Heart left ventricle (tissue), 16 donors: Measurements from ENCODE around the gene MEIS3. TPM values are rescaled to one million over a fixed set of nuclear protein-coding genes. Genes with fewer than 3 reads are reported as not detected.
A peak's percentile ranks its signal among the peaks of the same experiment; 100 is the strongest.

ENCODE experiments used
- ATAC-seq, 4 donors: fragments of 200-7000 bp; cut with Tn5 transposase; one replicate each; pipeline ENCODE4 v1.9.1; 2020 to 2022; ENCODE audit warnings: moderate library complexity in 4 of 4, mild to moderate bottlenecking in 3 of 4, moderate number of reproducible peaks in 1 of 4
- DNase-seq, 5 donors: peaks; one replicate each; pipeline ENCODE4 v3.0.0-alpha.2; 2020
- H3K27ac ChIP-seq, 12 donors: fragments of 200-600 bp; sonication (generic) in 4 of 12; one replicate each; pipeline versions ENCODE4 v1.5.0 to v1.8.0; 2016 to 2022; ENCODE audit warnings: mild to moderate bottlenecking in 2 of 12
- H3K27me3 ChIP-seq, 9 donors: fragments of 200-600 bp; sonication (generic) in 2 of 9; one replicate each; pipeline versions ENCODE4 v1.5.1 to v1.8.0; 2016 to 2022; ENCODE audit warnings: mild to moderate bottlenecking in 3 of 9
- H3K36me3 ChIP-seq, 9 donors: fragments of 200-600 bp; sonication (generic) in 2 of 9; one replicate each; pipeline versions ENCODE4 v1.5.0 to v1.8.0; 2018 to 2022; ENCODE audit warnings: mild to moderate bottlenecking in 2 of 9
- H3K4me1 ChIP-seq, 12 donors: fragments of 200-600 bp; sonication (generic) in 4 of 12; one replicate each; pipeline versions ENCODE4 v1.5.0 to v1.8.0; 2016 to 2022; ENCODE audit warnings: mild to moderate bottlenecking in 3 of 12
- H3K4me3 ChIP-seq, 12 donors: fragments of 200-600 bp; sonication (generic) in 4 of 12; one replicate each; pipeline versions ENCODE4 v1.5.0 to v1.8.0; 2017 to 2022; ENCODE audit warnings: mild to moderate bottlenecking in 9 of 12, moderate library complexity in 4 of 12
- H3K9me3 ChIP-seq, 12 donors: fragments of 200-600 bp; sonication (generic) in 4 of 12; one replicate each; pipeline versions ENCODE4 v1.5.0 to v1.8.0; 2016 to 2022; ENCODE audit warnings: mild to moderate bottlenecking in 1 of 12
- CTCF ChIP-seq, 12 donors: fragments of 200-600 bp; sonication (generic) in 4 of 12; IDR thresholded peaks; one replicate each; pipeline versions ENCODE4 v1.5.0 to v1.8.0; 2018 to 2022; ENCODE audit warnings: antibody characterized with exemption in 12 of 12, mild to moderate bottlenecking in 5 of 12
- POLR2A ChIP-seq, 2 donors: fragments of 450-650 bp; IDR thresholded peaks; one replicate each; pipeline ENCODE4 v1.6.1; 2017; ENCODE audit warnings: antibody characterized with exemption in 2 of 2, mild to moderate bottlenecking in 2 of 2, moderate library complexity in 2 of 2
- WGBS, 4 donors: extraction: QIAGEN DNeasy Blood & Tissue Kit in 2 of 4; methylation state at CpG; one replicate each; pipeline versions ENCODE4 v1.1.5 to v1.1.7; 2013 to 2018; 5-methylcytosine and 5-hydroxymethylcytosine counted together
- intact Hi-C, 10 donors: fragments of 100-400 bp; cut with DNase I; formaldehyde crosslinking; loops; one replicate each; pipeline versions ENCODE4 v1.11.1 to v1.14.2; 2022
- polyA plus RNA-seq, 2 donors: library from polyadenylated mRNA; stranded (reverse); fragments of 200-250 nt; gene quantifications; one replicate each; pipeline ENCODE4 v1.2.3, GENCODE V29; 2013
- total RNA-seq, 9 donors: library from RNA; depleted of rRNA in 2 of 9; stranded (reverse); fragments of >200 nt in 2 of 9; fragmentation: NEBNext Ultra II Directional in 3 of 9; extraction: Animal tissue kit (Norgen Biotek cat#: 25700) in 3 of 9; gene quantifications; one replicate each; pipeline versions ENCODE4 v1.1.0 to v1.2.4, GENCODE V29; 2016 to 2023
- donor health status: ischemic (EF 13 %, LVEDD 7.1; RV severe dilation, severe dysfunction).
- donor health status: healthy with polysubstance abuse.
- donor health status: DM: no; HTN: yes; CAD: no.
- donor health status: DM: no; HTN: no; CAD: no.
- donor health status: ischemic (EF 25% LVEDD 6.9; RV normal size, moderate dysfunction).
- donor health status: ischemic (EF 25% LVEDD 5.7; RV mildly dilated, moderate dysfunction).
- donor health status: healthy.
- donor health status: DM: yes; HTN: yes; CAD: no.
- donor health status: ischemic (EF 35%, LVEDD 5.7; RV mildly dilated, moderate dysfunction).
- donor health status: nonischemic (EF 11% LVEDD 7.7; RV severe dilation, severe dysfunction).
- donor health status: DM: yes; HTN: yes; CAD: no.
- donor health status: PGD.
- donor health status: ischemic (EF 29% LVEDD 5.4; RV normal size, mild dysfunction).
- donor health status: nonischemic (EF 23%, LVEDD 6.1; RV moderate dilation, normal function).

MEIS3 gene
- total and polyA plus RNA-seq, 11 donors = 1.8 to 6.0 (median 2.5) TPM

- ATAC-seq = no peak
- TF ChIP-seq CTCF (IDR thresholded peaks at IDR 0.05) (no peak), POLR2A (IDR thresholded peaks at IDR 0.05) (no peak)
These were observed 62.4 kb downstream of the MEIS3 start for GRCh38 chr19:47356900-47357299.

GRCh38 chr19:47353307-47353712 is 66.0 kb downstream of the MEIS3 start:
- ATAC-seq = peak in 2 of 4 donors; percentile 4 to 10
- 62 to 71% (median 68%) methylated on average over 20 to 24 of the region's 24 CpGs for WGBS, 4 donors
- DNase-seq = peak in 3 of 5 donors; percentile 36 to 67 (median 54)

More at GRCh38 chr19:47356900-47357299, 62.4 kb downstream of the MEIS3 start:
- peaks cover 0 to 9% (median 0%) of the 10 kb centered on the region in 12 donors for H3K4me1 ChIP-seq
- H3K27me3 ChIP-seq = no peaks in the 10 kb centered on the region
- peaks cover 0 to 7% (median 0%) of the 10 kb centered on the region in 12 donors for H3K9me3 ChIP-seq
- intact Hi-C loops = no loop called here
- 89 to 96% (median 96%) methylated on average over 6 of the region's 6 CpGs for WGBS, 4 donors
- no peak overlapping the region for H3K27ac ChIP-seq
- no peak for DNase-seq
- H3K36me3 ChIP-seq = peaks cover 0 to 98% (median 93%) of the 10 kb centered on the region in 9 donors
- no peak overlapping the region for H3K4me3 ChIP-seq

More at GRCh38 chr19:47353307-47353712, 66.0 kb downstream of the MEIS3 start:
- Histone ChIP-seq H3K27ac (no peak overlapping the region), H3K9me3 (peaks cover 0 to 7% (median 0%) of the 10 kb centered on the region in 12 donors), H3K4me3 (no peak overlapping the region), H3K36me3 (peaks cover 0 to 63% (median 57%) of the 10 kb centered on the region in 9 donors), H3K27me3 (no peaks in the 10 kb centered on the region), H3K4me1 (peaks cover 3 to 32% (median 15%) of the 10 kb centered on the region in 12 donors)
- intact Hi-C loops = no loop called here
- TF ChIP-seq POLR2A (IDR thresholded peaks at IDR 0.05) (no peak), CTCF (IDR thresholded peaks at IDR 0.05) (no peak)

Other genes with a start within 250 kb of the MEIS3 start
- gene BBC3, start 188.3 kb downstream of the MEIS3 start, total RNA-seq = 1 to 10 TPM; 1.9 to 5.4 (median 4.6) TPM
- gene BBC3, start 188.3 kb downstream of the MEIS3 start, polyA plus RNA-seq = 1 to 10 TPM; 3.8 to 5.0 TPM
- gene CCDC9, start 163.0 kb downstream of the MEIS3 start, total RNA-seq = 10 to 100 TPM in 8 of 9 donors, 1 to 10 TPM in 1; 6.7 to 23.8 (median 14.9) TPM
- gene CCDC9, start 163.0 kb downstream of the MEIS3 start, polyA plus RNA-seq = 10 to 100 TPM; 29.5 to 33.3 TPM
- 10 to 100 TPM in 5 of 9 donors, 1 to 10 TPM in 4; 4.8 to 14.0 (median 10.3) TPM for gene INAFM1, start 144.6 kb downstream of the MEIS3 start, total RNA-seq
- gene INAFM1, start 144.6 kb downstream of the MEIS3 start, polyA plus RNA-seq = 1 to 10 TPM; 7.4 to 8.3 TPM
- 10 to 100 TPM in 3 of 9 donors, 1 to 10 TPM in 6; 3.0 to 37.9 (median 7.5) TPM for gene C5AR1, start 109.7 kb downstream of the MEIS3 start, total RNA-seq
- gene C5AR1, start 109.7 kb downstream of the MEIS3 start, polyA plus RNA-seq = 1 to 10 TPM in 1 of 2 donors, under 1 TPM in 1; 0.80 to 5.6 TPM
- 1 to 10 TPM in 3 of 9 donors, under 1 TPM in 6; 0.12 to 3.3 (median 0.94) TPM for gene C5AR2, start 87.4 kb downstream of the MEIS3 start, total RNA-seq
- gene C5AR2, start 87.4 kb downstream of the MEIS3 start, polyA plus RNA-seq = under 1 TPM; 0.23 to 0.55 TPM
- gene DHX34, start 70.2 kb downstream of the MEIS3 start, total RNA-seq = 10 to 100 TPM in 2 of 9 donors, 1 to 10 TPM in 7; 3.7 to 10.6 (median 6.7) TPM
- 10 to 100 TPM in 1 of 2 donors, 1 to 10 TPM in 1; 6.1 to 13.3 TPM for gene DHX34, start 70.2 kb downstream of the MEIS3 start, polyA plus RNA-seq
- gene SLC8A2, start 52.4 kb upstream of the MEIS3 start, total RNA-seq = under 1 TPM in 6 of 9 donors, not detected in 3; 0.08 to 0.67 (median 0.30) TPM
- under 1 TPM in 1 of 2 donors, not detected in 1; 0.12 TPM for gene SLC8A2, start 52.4 kb upstream of the MEIS3 start, polyA plus RNA-seq
- gene KPTN, start 64.7 kb upstream of the MEIS3 start, total RNA-seq = 1 to 10 TPM; 3.2 to 9.5 (median 7.0) TPM
- gene KPTN, start 64.7 kb upstream of the MEIS3 start, polyA plus RNA-seq = 10 to 100 TPM in 1 of 2 donors, 1 to 10 TPM in 1; 9.4 to 15.8 TPM
- gene NAPA, start 95.5 kb upstream of the MEIS3 start, total RNA-seq = 100 to 1,000 TPM; 113 to 238 (median 125) TPM
- gene NAPA, start 95.5 kb upstream of the MEIS3 start, polyA plus RNA-seq = 100 to 1,000 TPM; 118 to 121 TPM
- gene ZNF541, start 153.6 kb upstream of the MEIS3 start, total RNA-seq = 1 to 10 TPM in 6 of 9 donors, under 1 TPM in 3; 0.63 to 3.8 (median 1.1) TPM
- 1 to 10 TPM in 1 of 2 donors, under 1 TPM in 1; 0.15 to 1.1 TPM for gene ZNF541, start 153.6 kb upstream of the MEIS3 start, polyA plus RNA-seq
- 10 to 100 TPM in 3 of 9 donors, 1 to 10 TPM in 6; 5.3 to 14.5 (median 8.7) TPM for gene BICRA, start 189.6 kb upstream of the MEIS3 start, total RNA-seq
- gene BICRA, start 189.6 kb upstream of the MEIS3 start, polyA plus RNA-seq = 1 to 10 TPM; 7.2 to 7.6 TPM